Endothelial cell of umbilical vein (primary cell): ENCODE data around the gene GLYATL1B. TPM values are rescaled to one million over a fixed set of nuclear protein-coding genes. Genes with fewer than 3 reads are reported as not detected.

ENCODE experiments used
- BruUV-seq: library from RNA; stranded (reverse); fragments of 400-500 nt; replicated peaks from 2 replicates; lab custom pipeline; 2021; lab: Mats Ljungman, UMichigan
- CTCF ChIA-PET: fragments of 300-600, 350-600 bp; sonication (Branson Sonifier 250); formaldehyde crosslinking; loops from one replicate; lab custom pipeline; 2021; ENCODE audit warnings: antibody characterized with exemption, inconsistent platforms; lab: Charles Lee
- POLR2A ChIA-PET: fragments of 300-600, 350-600 bp; sonication (Branson Sonifier 250); formaldehyde crosslinking; loops from one replicate; lab custom pipeline; 2021; ENCODE audit warnings: antibody characterized with exemption, inconsistent platforms; lab: Charles Lee
- DNase-seq: peaks from one replicate; pipeline ENCODE4 v3.0.0-alpha.2; 2011; ENCODE audit warnings: low read depth, low spot score
- FAIRE-seq: peaks from 2 replicates; lab custom pipeline; 2011; peaks lifted over from hg19 to GRCh38; lab: Jason Lieb, UNC
- H2AFZ ChIP-seq: 2 replicates; pipeline ENCODE4 v1.6.0; 2012; ENCODE audit warnings: low read depth, low read length, control low read depth, inconsistent platforms
- H3K27ac ChIP-seq: 2 replicates; pipeline ENCODE4 v1.5.1; 2011; ENCODE audit warnings: low read depth, mild to moderate bottlenecking, control low read depth, low read length, moderate library complexity; ENCODE audit not compliant: insufficient read depth
- H3K27me3 ChIP-seq, 2 experiments: 2 replicates each; pipeline versions ENCODE4 v1.6.0 to v1.6.1; 2011; ENCODE audit warnings: low read length in 2 of 2, mixed read lengths in 1 of 2; ENCODE audit not compliant: control insufficient read depth in 2 of 2, insufficient read depth in 2 of 2
- H3K36me3 ChIP-seq, 2 experiments: 2 replicates in 1 of 2; 3 replicates in 1 of 2; pipeline ENCODE4 v1.5.1; 2011; ENCODE audit warnings: low read length in 2 of 2, mild to moderate bottlenecking in 1 of 2, moderate library complexity in 1 of 2; ENCODE audit not compliant: control insufficient read depth in 2 of 2, insufficient read depth in 2 of 2; ENCODE audit errors: extremely low read depth in 1 of 2
- H3K4me1 ChIP-seq: 3 replicates; pipeline ENCODE4 v1.5.1; 2011; ENCODE audit warnings: mild to moderate bottlenecking, low read length; ENCODE audit not compliant: control insufficient read depth, insufficient read depth; ENCODE audit errors: extremely low read depth
- H3K4me2 ChIP-seq: 2 replicates; pipeline ENCODE4 v1.6.1; 2011; ENCODE audit warnings: low read length, control low read depth, mixed read lengths; ENCODE audit not compliant: insufficient read depth
- H3K4me3 ChIP-seq, 3 experiments: fragments of 200-600 bp in 1 of 3; sonication (generic), shearing (Covaris generic) in 1 of 3; replicated peaks in 1 of 3; 2 replicates each; pipeline ENCODE4 v1.5.1; 2011 to 2016; ENCODE audit warnings: control low read depth in 3 of 3, low read length in 3 of 3, mild to moderate bottlenecking in 2 of 3, inconsistent platforms in 1 of 3, low read depth in 1 of 3, moderate library complexity in 1 of 3; ENCODE audit not compliant: insufficient read depth in 1 of 3
- H3K79me2 ChIP-seq: 2 replicates; pipeline ENCODE4 v1.6.0; 2012; ENCODE audit warnings: low read length, inconsistent platforms; ENCODE audit not compliant: control insufficient read depth, insufficient read depth
- H3K9ac ChIP-seq: replicated peaks from 2 replicates; pipeline ENCODE3; 2011; ENCODE audit warnings: low read length, control low read depth; ENCODE audit not compliant: insufficient read depth; ENCODE audit errors: extremely low read depth
- H3K9me1 ChIP-seq: replicated peaks from 3 replicates; pipeline ENCODE4 v1.6.0; 2011; ENCODE audit warnings: mild to moderate bottlenecking, low read length; ENCODE audit not compliant: control insufficient read depth, insufficient read depth; ENCODE audit errors: extremely low read depth
- H3K9me3 ChIP-seq: replicated peaks from 2 replicates; pipeline ENCODE4 v1.5.1; 2012; ENCODE audit warnings: low read length, inconsistent platforms; ENCODE audit not compliant: control insufficient read depth, insufficient read depth
- H4K20me1 ChIP-seq: replicated peaks from 2 replicates; pipeline ENCODE3; 2011; ENCODE audit warnings: mild to moderate bottlenecking, low read length; ENCODE audit not compliant: control insufficient read depth, insufficient read depth; ENCODE audit errors: extremely low read depth
- CTCF ChIP-seq, 2 donors: IDR thresholded peaks; 1 replicate in 1 of 2; 2 replicates in 1 of 2; pipeline ENCODE4 v1.5.1; 2011; ENCODE audit warnings: low read length in 2 of 2, mild to moderate bottlenecking in 2 of 2, moderate library complexity in 2 of 2, control low read depth in 1 of 2, inconsistent platforms in 1 of 2, low read depth in 1 of 2; ENCODE audit not compliant: insufficient read depth in 1 of 2; ENCODE audit errors: extremely low read depth in 1 of 2
- GATA2 ChIP-seq: IDR thresholded peaks from 2 replicates; pipeline ENCODE4 v1.7.0; 2011; ENCODE audit warnings: low read depth, mild to moderate bottlenecking, moderate library complexity, mixed read lengths, low read length; ENCODE audit not compliant: insufficient read length, insufficient read depth
- JUN ChIP-seq: IDR thresholded peaks from 2 replicates; pipeline ENCODE4 v1.6.1; 2011; ENCODE audit warnings: borderline replicate concordance, low read depth; ENCODE audit not compliant: insufficient read length, insufficient read depth
- MAX ChIP-seq: IDR thresholded peaks from 2 replicates; pipeline ENCODE4 v1.6.1; 2011; ENCODE audit not compliant: insufficient read depth, insufficient read length
- MYC ChIP-seq: IDR thresholded peaks from one replicate; pipeline ENCODE4 v1.6.1; 2011; ENCODE audit warnings: mild to moderate bottlenecking, low read depth, low read length
- POLR2A ChIP-seq: IDR thresholded peaks from 2 replicates; pipeline ENCODE4 v1.6.1; 2012; ENCODE audit warnings: low read depth, mild to moderate bottlenecking, control low read depth, low read length
- POLR2AphosphoS5 ChIP-seq: IDR thresholded peaks from 2 replicates; pipeline ENCODE4 v1.6.1; 2012; ENCODE audit warnings: low read depth, mild to moderate bottlenecking, control low read depth, low read length, moderate library complexity; ENCODE audit not compliant: insufficient read depth
- dilution Hi-C: fragments of 300-500 bp; cut with MboI; formaldehyde crosslinking; loops from one replicate; pipeline ENCODE4 v1.15.0; 2019; ENCODE audit warnings: low sequenced_read_pairs; ENCODE audit not compliant: extremely low pct_ligation_motif_present
- intact Hi-C: fragments of 100-400 bp; cut with micrococcal nuclease; formaldehyde crosslinking; loops from one replicate; pipeline ENCODE4 v1.10.0; 2022
- polyA plus RNA-seq, 4 experiments: library from polyadenylated mRNA; depleted of rRNA in 3 of 4; stranded (reverse) in 3 of 4; unstranded in 1 of 4; fragments of >200 nt; gene quantifications; 2 replicates each; pipeline versions ENCODE4 v1.2.1 to v1.2.3, GENCODE V29; 2011 to 2012; ENCODE audit warnings: missing spikeins in 1 of 4
- total RNA-seq: library from RNA; stranded (reverse); gene quantifications from 2 replicates; pipeline ENCODE4 v1.2.3, GENCODE V29; 2021

The GLYATL1B gene
- total and polyA plus RNA-seq, 2 donors (not counting 3 experiments of a cell fraction or from before 2014, with no cell fraction given), result not detected

- Histone ChIP-seq H3K27me3 (peaks cover 0 to 2% of the 10 kb centered on the region in 2 experiments), H4K20me1 (no peaks in the 10 kb centered on the region), H3K4me1 (no peaks in the 10 kb centered on the region), H3K9me1 (no peaks in the 10 kb centered on the region), H3K4me2 (no peak overlapping the region), H2AFZ (no peak overlapping the region), H3K79me2 (no peaks in the 10 kb centered on the region), H3K36me3 (no peaks in the 10 kb centered on the region), H3K4me3 (no peak overlapping the region), H3K9ac (no peak overlapping the region), H3K9me3 (no peaks in the 10 kb centered on the region), H3K27ac (no peak overlapping the region)
- no TSS peak for BruUV-seq
- no peak for DNase-seq
- dilution Hi-C loops, result no loop called here
- ChIA-PET CTCF (interaction anchor here (1.1 kb wide), 1 partner anchor 19 kb away, joined by 3 read pairs; no protein-coding TSS in a partner anchor), POLR2A (no interaction called here)
- intact Hi-C loops, result no loop called here
- FAIRE-seq, result no peak
- TF ChIP-seq GATA2, result no peak
- TF ChIP-seq POLR2A, result no peak
- no peak for TF ChIP-seq JUN
- TF ChIP-seq MYC, result no peak
- TF ChIP-seq CTCF (IDR thresholded peaks at IDR 0.05; ENCODE audit: extremely low read depth in 1 of 2, insufficient read depth in 1 of 2, low read depth in 1 of 2, low read length in 2 of 2), result no peak
- TF ChIP-seq MAX, result no peak
- TF ChIP-seq POLR2AphosphoS5, result no peak
Measured at GRCh38 chr11:59076876-59077571, 9.1 kb upstream of the GLYATL1B start.
